NT2/D1 (cell line): ENCODE data around the gene INPP5E.

Experiments
- SUZ12 ChIP-seq: IDR thresholded peaks from 2 replicates; pipeline ENCODE4 v1.6.1; 2011; ENCODE audit not compliant: insufficient read length, insufficient read depth; ENCODE audit errors: extremely low read depth
- YY1 ChIP-seq: IDR thresholded peaks from 2 replicates; pipeline ENCODE4 v1.6.1; 2011; ENCODE audit not compliant: insufficient read length, insufficient read depth
- ZNF274 ChIP-seq: IDR thresholded peaks from 2 replicates; pipeline ENCODE4 v1.6.1; 2011; ENCODE audit warnings: mild to moderate bottlenecking, low read depth, low read length

GRCh38 chr9:136443687-136444086 is 4.0 kb upstream of the INPP5E start:
- TF ChIP-seq YY1 (no peak), ZNF274 (no peak), SUZ12 (no peak)
